NT2/D1 (cell line): ENCODE measurements around the gene NCBP2.

Experiments used
- YY1 ChIP-seq: IDR thresholded peaks from 2 replicates; pipeline ENCODE4 v1.6.1; 2011; ENCODE audit not compliant: insufficient read length, insufficient read depth
- ZNF274 ChIP-seq: IDR thresholded peaks from 2 replicates; pipeline ENCODE4 v1.6.1; 2011; ENCODE audit warnings: mild to moderate bottlenecking, low read depth, low read length

- TF ChIP-seq ZNF274 = no peak
- TF ChIP-seq YY1 = no peak
These were observed 37.2 kb upstream of the NCBP2 start for GRCh38 chr3:196979545-196979944.
